OCI-LY1 (cell line): Measurements from ENCODE around the gene NTPCR.

Experiments
- H2AFZ ChIP-seq: fragments of 200-600 bp; sonication (generic), shearing (Covaris generic); 2 replicates; pipeline ENCODE4 v1.6.0; 2014; ENCODE audit warnings: antibody characterized with exemption, mild to moderate bottlenecking, low read length
- H3F3A ChIP-seq: fragments of 200-600 bp; sonication (generic), shearing (Covaris generic); 2 replicates; pipeline ENCODE4 v1.6.0; 2014; ENCODE audit warnings: mild to moderate bottlenecking, antibody characterized with exemption, low read length, moderate library complexity; ENCODE audit not compliant: insufficient read depth
- H3K27ac ChIP-seq: fragments of 200-600 bp; sonication (generic); 2 replicates; pipeline ENCODE4 v1.5.1; 2014; ENCODE audit warnings: low read length, mixed run types, mild to moderate bottlenecking, low read depth; ENCODE audit not compliant: poor library complexity, severe bottlenecking
- H3K27me3 ChIP-seq: fragments of 200-600 bp; sonication (generic); 2 replicates; pipeline ENCODE4 v1.6.0; 2014; ENCODE audit warnings: antibody characterized with exemption, mild to moderate bottlenecking, low read length, moderate library complexity; ENCODE audit not compliant: insufficient read depth
- H3K36me3 ChIP-seq: fragments of 200-600 bp; sonication (generic); 2 replicates; pipeline ENCODE4 v1.6.1; 2014; ENCODE audit warnings: mild to moderate bottlenecking, antibody characterized with exemption, low read length, moderate library complexity, mixed read lengths; ENCODE audit not compliant: insufficient read depth
- H3K4me1 ChIP-seq: fragments of 200-600 bp; sonication (generic); 2 replicates; pipeline ENCODE4 v1.5.1; 2014; ENCODE audit warnings: mild to moderate bottlenecking, low read length, moderate library complexity; ENCODE audit not compliant: insufficient read depth, severe bottlenecking
- H3K4me2 ChIP-seq: fragments of 200-600 bp; sonication (generic), shearing (Covaris generic); 2 replicates; pipeline ENCODE4 v1.6.1; 2014; ENCODE audit warnings: low read length
- H3K4me3 ChIP-seq: fragments of 200-600 bp; sonication (generic); 2 replicates; pipeline ENCODE4 v1.5.1; 2014; ENCODE audit warnings: low read length, low read depth, mild to moderate bottlenecking, mixed read lengths; ENCODE audit not compliant: poor library complexity, severe bottlenecking
- H3K79me2 ChIP-seq: fragments of 200-600 bp; shearing (Covaris generic); 2 replicates; pipeline ENCODE4 v1.6.1; 2016; ENCODE audit warnings: mixed run types, low read length, mixed read lengths; ENCODE audit not compliant: insufficient read depth
- H3K9ac ChIP-seq: fragments of 200-600 bp; sonication (generic), shearing (Covaris generic); 2 replicates; pipeline ENCODE4 v1.6.1; 2014; ENCODE audit warnings: mild to moderate bottlenecking, low read length, mixed read lengths
- H3K9me2 ChIP-seq: fragments of 200-600 bp; sonication (generic), shearing (Covaris generic); 2 replicates; pipeline ENCODE4 v1.6.1; 2014; ENCODE audit warnings: low read depth, mild to moderate bottlenecking, low read length, mixed read lengths
- H3K9me3 ChIP-seq: fragments of 200-600 bp; shearing (Covaris generic); 2 replicates; pipeline ENCODE4 v1.6.1; 2014; ENCODE audit warnings: low read length, mixed read lengths
- H4K20me1 ChIP-seq: fragments of 200-600 bp; sonication (generic), shearing (Covaris generic); 2 replicates; pipeline ENCODE4 v1.6.0; 2016; ENCODE audit warnings: mild to moderate bottlenecking, low read length; ENCODE audit not compliant: insufficient read depth
- CTCF ChIP-seq: fragments of 200-600 bp; sonication (generic), shearing (Covaris generic); IDR thresholded peaks from 2 replicates; pipeline ENCODE4 v1.5.1; 2017; ENCODE audit warnings: mild to moderate bottlenecking, antibody characterized with exemption, low read length, moderate library complexity, mixed read lengths
- EZH2 ChIP-seq: fragments of 200-600 bp; sonication (generic), shearing (Covaris generic); IDR thresholded peaks from 2 replicates; pipeline ENCODE4 v1.8.0; 2017; ENCODE audit warnings: borderline replicate concordance, mixed run types, mild to moderate bottlenecking, antibody characterized with exemption, low read length, moderate library complexity, mixed read lengths

Gene NTPCR

GRCh38 chr1:232950197-232951176 lies at the start of gene NTPCR:
Gene NTPCR (plus strand): TSS chr1:232950611. CDS start chr1:232950711, 100 bp downstream.
- Histone ChIP-seq H3K9me2 (no peaks in the 10 kb centered on the region), H3F3A (no peaks in the 10 kb centered on the region)

GRCh38 chr1:232900818-232901217 lies 49.6 kb upstream of the NTPCR start:
- H3F3A ChIP-seq, result no peaks in the 10 kb centered on the region
- no peaks in the 10 kb centered on the region for H4K20me1 ChIP-seq
- no peaks in the 10 kb centered on the region for H3K4me1 ChIP-seq
- H3K36me3 ChIP-seq, result no peaks in the 10 kb centered on the region
- H3K4me2 ChIP-seq, result no peak overlapping the region
- H3K27me3 ChIP-seq, result no peaks in the 10 kb centered on the region; the same call in 1 of the 2 replicates
- H3K9me3 ChIP-seq, result no peaks in the 10 kb centered on the region
- H3K9ac ChIP-seq, result no peak overlapping the region
- no peak for TF ChIP-seq EZH2
- TF ChIP-seq CTCF, result no peak
- no peak overlapping the region for H3K27ac ChIP-seq
- no peaks in the 10 kb centered on the region for H3K9me2 ChIP-seq
- H2AFZ ChIP-seq, result no peak overlapping the region
- H3K4me3 ChIP-seq, result no peak overlapping the region
- no peaks in the 10 kb centered on the region for H3K79me2 ChIP-seq

More at GRCh38 chr1:232950197-232951176, at the start of gene NTPCR:
- peak within 1 kb of the TSS; percentile 77 for H2AFZ ChIP-seq
- peak within 1 kb of the TSS; percentile 52 for H3K27ac ChIP-seq
- TF ChIP-seq CTCF (no peak), EZH2 (no peak)
- H3K4me1 ChIP-seq, result peaks cover 31% of the 10 kb centered on the region
- H3K9ac ChIP-seq, result peak within 1 kb of the TSS; percentile 84
- H3K79me2 ChIP-seq, result no peaks in the 10 kb centered on the region
- no peaks in the 10 kb centered on the region for H3K27me3 ChIP-seq
- H3K9me3 ChIP-seq, result no peaks in the 10 kb centered on the region
- H3K4me3 ChIP-seq, result peak within 1 kb of the TSS; percentile 85
- peak within 1 kb of the TSS; percentile 78 for H3K4me2 ChIP-seq
- H3K36me3 ChIP-seq, result no peaks in the 10 kb centered on the region; the same call in 1 of the 2 replicates
- H4K20me1 ChIP-seq, result no peaks in the 10 kb centered on the region

- H3K4me2 ChIP-seq, result no peak overlapping the region
- TF ChIP-seq CTCF (no peak), EZH2 (no peak)
- H3K9me2 ChIP-seq, result no peaks in the 10 kb centered on the region
- H3K27ac ChIP-seq, result no peak overlapping the region
- no peaks in the 10 kb centered on the region for H4K20me1 ChIP-seq
- H3K9ac ChIP-seq, result no peak overlapping the region
- no peaks in the 10 kb centered on the region for H3F3A ChIP-seq
- no peaks in the 10 kb centered on the region; the same call in 1 of the 2 replicates for H3K27me3 ChIP-seq
- no peaks in the 10 kb centered on the region for H3K9me3 ChIP-seq
- H2AFZ ChIP-seq, result no peak overlapping the region
- no peaks in the 10 kb centered on the region for H3K79me2 ChIP-seq
- no peaks in the 10 kb centered on the region for H3K4me1 ChIP-seq
- H3K36me3 ChIP-seq, result no peaks in the 10 kb centered on the region
- no peak overlapping the region for H3K4me3 ChIP-seq
These were observed 49.2 kb upstream of the NTPCR start for GRCh38 chr1:232901255-232901654.
